B cell (primary cell): ENCODE data around the gene KIF21A.

Experiments
- EZH2 ChIP-seq: IDR thresholded peaks from 2 replicates; pipeline ENCODE4 v1.6.1; 2012; ENCODE audit warnings: borderline replicate concordance, low read depth, mild to moderate bottlenecking, moderate library complexity, low read length; ENCODE audit not compliant: insufficient read depth, poor library complexity, severe bottlenecking
- TF ChIP-seq, protein P1 (sequence below): fragments of 200-600 bp; IDR thresholded peaks from one replicate; pipeline ENCODE4 v1.8.0; 2022; ENCODE audit warnings: antibody characterized with exemption, mild to moderate bottlenecking

DNA sequence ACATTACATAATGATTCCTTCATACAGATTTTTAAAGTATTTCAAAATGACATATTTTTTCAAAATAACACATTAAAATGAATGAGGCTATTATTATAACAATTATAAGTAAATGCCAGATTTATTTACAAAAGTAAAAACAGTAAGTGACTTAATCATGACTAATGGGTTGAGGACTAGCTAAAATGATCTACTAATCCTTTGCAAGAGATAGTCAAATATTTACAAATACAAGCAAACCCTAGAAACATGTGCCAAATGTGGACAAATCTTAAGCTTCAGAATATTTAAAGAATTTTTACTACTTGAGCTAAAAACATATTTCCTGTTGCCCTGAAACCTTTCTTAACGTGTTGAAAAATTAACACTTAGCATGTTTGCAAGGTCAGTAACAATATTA lies 74.8 kb downstream of the KIF21A start:
- TF ChIP-seq, protein P1, sequence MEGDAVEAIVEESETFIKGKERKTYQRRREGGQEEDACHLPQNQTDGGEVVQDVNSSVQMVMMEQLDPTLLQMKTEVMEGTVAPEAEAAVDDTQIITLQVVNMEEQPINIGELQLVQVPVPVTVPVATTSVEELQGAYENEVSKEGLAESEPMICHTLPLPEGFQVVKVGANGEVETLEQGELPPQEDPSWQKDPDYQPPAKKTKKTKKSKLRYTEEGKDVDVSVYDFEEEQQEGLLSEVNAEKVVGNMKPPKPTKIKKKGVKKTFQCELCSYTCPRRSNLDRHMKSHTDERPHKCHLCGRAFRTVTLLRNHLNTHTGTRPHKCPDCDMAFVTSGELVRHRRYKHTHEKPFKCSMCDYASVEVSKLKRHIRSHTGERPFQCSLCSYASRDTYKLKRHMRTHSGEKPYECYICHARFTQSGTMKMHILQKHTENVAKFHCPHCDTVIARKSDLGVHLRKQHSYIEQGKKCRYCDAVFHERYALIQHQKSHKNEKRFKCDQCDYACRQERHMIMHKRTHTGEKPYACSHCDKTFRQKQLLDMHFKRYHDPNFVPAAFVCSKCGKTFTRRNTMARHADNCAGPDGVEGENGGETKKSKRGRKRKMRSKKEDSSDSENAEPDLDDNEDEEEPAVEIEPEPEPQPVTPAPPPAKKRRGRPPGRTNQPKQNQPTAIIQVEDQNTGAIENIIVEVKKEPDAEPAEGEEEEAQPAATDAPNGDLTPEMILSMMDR, result no peak
- no peak for TF ChIP-seq EZH2
